HG03064 (cell line): Measurements from ENCODE around the gene TUBGCP6.

Experiments used
- ATAC-seq: cut with Tn5 transposase; IDR thresholded peaks from one replicate; pipeline ENCODE4 v1.9.1; 2021; ENCODE audit warnings: low read depth; ENCODE audit not compliant: unreplicated experiment

Gene TUBGCP6

GRCh38 chr22:50264104-50264745 lies 19.4 kb upstream of the TUBGCP6 start:
- ATAC-seq: no peak

- no peak for ATAC-seq
Measured at GRCh38 chr22:50262973-50263617, 18.3 kb upstream of the TUBGCP6 start.

GRCh38 chr22:50262460-50262911 lies 17.7 kb upstream of the TUBGCP6 start:
- no peak for ATAC-seq

- no peak for ATAC-seq
Measured at GRCh38 chr22:50261615-50262459, 17.0 kb upstream of the TUBGCP6 start, which contains the start of gene MAPK12. MAPK12 (minus strand) TSS chr22:50261683; CDS start chr22:50261509, 174 bp downstream.

- ATAC-seq: no peak
Measured at GRCh38 chr22:50260801-50261614, 16.2 kb upstream of the TUBGCP6 start.

GRCh38 chr22:50260434-50260800 lies 15.6 kb upstream of the TUBGCP6 start:
- no peak for ATAC-seq

GRCh38 chr22:50259302-50259701 lies 14.5 kb upstream of the TUBGCP6 start:
- no peak for ATAC-seq

GRCh38 chr22:50258361-50259292 lies 13.8 kb upstream of the TUBGCP6 start:
- ATAC-seq: no peak

- ATAC-seq: no peak
Measured at GRCh38 chr22:50257451-50258360, 12.9 kb upstream of the TUBGCP6 start.

- no peak for ATAC-seq
Measured at GRCh38 chr22:50257041-50257440, 12.2 kb upstream of the TUBGCP6 start.

GRCh38 chr22:50256258-50256862 lies 11.5 kb upstream of the TUBGCP6 start:
- ATAC-seq: no peak

- no peak for ATAC-seq
Measured at GRCh38 chr22:50255607-50256006, 10.8 kb upstream of the TUBGCP6 start.

- no peak for ATAC-seq
Measured at GRCh38 chr22:50255099-50255498, 10.3 kb upstream of the TUBGCP6 start.

- no peak for ATAC-seq
Measured at GRCh38 chr22:50253941-50254340, 9.1 kb upstream of the TUBGCP6 start.

- ATAC-seq: no peak
Measured at GRCh38 chr22:50253046-50253915, 8.5 kb upstream of the TUBGCP6 start.

GRCh38 chr22:50252082-50253045 lies 7.5 kb upstream of the TUBGCP6 start:
- no peak for ATAC-seq
